Astrocyte of the spinal cord (primary cell): ENCODE measurements around the gene TSC22D2.

Source experiments
- DNase-seq: peaks from one replicate; pipeline ENCODE4 v3.0.0; 2011; ENCODE audit warnings: low read depth, low spot score
- H3K4me3 ChIP-seq: 2 replicates; pipeline ENCODE4 v1.5.1; 2011; ENCODE audit warnings: low read depth, mild to moderate bottlenecking, low read length, moderate library complexity
- in situ Hi-C: cut with HindIII; loops from 2 replicates; pipeline ENCODE4 v1.10.0; 2017; ENCODE audit warnings: low sequenced_read_pairs
- TF ChIP-seq, protein P1 (sequence below): IDR thresholded peaks from 2 replicates; pipeline ENCODE4 v1.5.1; 2012; ENCODE audit warnings: low read depth, mild to moderate bottlenecking, low read length, inconsistent platforms

The TSC22D2 gene

GRCh38 chr3:150484410-150484809 lies 76.3 kb downstream of the TSC22D2 start:
- TF ChIP-seq, protein P1, sequence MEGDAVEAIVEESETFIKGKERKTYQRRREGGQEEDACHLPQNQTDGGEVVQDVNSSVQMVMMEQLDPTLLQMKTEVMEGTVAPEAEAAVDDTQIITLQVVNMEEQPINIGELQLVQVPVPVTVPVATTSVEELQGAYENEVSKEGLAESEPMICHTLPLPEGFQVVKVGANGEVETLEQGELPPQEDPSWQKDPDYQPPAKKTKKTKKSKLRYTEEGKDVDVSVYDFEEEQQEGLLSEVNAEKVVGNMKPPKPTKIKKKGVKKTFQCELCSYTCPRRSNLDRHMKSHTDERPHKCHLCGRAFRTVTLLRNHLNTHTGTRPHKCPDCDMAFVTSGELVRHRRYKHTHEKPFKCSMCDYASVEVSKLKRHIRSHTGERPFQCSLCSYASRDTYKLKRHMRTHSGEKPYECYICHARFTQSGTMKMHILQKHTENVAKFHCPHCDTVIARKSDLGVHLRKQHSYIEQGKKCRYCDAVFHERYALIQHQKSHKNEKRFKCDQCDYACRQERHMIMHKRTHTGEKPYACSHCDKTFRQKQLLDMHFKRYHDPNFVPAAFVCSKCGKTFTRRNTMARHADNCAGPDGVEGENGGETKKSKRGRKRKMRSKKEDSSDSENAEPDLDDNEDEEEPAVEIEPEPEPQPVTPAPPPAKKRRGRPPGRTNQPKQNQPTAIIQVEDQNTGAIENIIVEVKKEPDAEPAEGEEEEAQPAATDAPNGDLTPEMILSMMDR: no peak
- no peak for DNase-seq
- H3K4me3 ChIP-seq: no peak overlapping the region
- in situ Hi-C loops: no loop called here

DNA sequence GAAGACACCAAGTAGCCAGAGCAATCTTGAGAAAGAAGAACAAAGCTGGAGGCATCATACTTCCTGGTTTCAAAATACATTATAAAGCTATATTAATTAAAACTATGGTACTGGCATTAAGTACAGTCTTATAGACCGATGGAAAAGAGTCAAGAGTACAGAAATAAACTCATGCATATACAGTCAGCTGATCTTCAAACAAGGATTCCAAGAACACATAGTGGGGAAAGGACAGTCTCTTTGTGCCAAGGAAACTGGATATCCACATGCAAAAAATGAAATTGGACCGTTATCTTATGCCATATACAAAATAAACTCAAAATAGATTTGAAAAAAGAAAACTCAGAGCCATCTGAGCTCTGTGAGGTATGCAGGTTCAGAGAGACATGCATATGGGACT lies 80.8 kb downstream of the TSC22D2 start:
- no peak overlapping the region for H3K4me3 ChIP-seq
- no peak for DNase-seq
- in situ Hi-C loops: no loop called here
- TF ChIP-seq, protein P1: no peak

DNA sequence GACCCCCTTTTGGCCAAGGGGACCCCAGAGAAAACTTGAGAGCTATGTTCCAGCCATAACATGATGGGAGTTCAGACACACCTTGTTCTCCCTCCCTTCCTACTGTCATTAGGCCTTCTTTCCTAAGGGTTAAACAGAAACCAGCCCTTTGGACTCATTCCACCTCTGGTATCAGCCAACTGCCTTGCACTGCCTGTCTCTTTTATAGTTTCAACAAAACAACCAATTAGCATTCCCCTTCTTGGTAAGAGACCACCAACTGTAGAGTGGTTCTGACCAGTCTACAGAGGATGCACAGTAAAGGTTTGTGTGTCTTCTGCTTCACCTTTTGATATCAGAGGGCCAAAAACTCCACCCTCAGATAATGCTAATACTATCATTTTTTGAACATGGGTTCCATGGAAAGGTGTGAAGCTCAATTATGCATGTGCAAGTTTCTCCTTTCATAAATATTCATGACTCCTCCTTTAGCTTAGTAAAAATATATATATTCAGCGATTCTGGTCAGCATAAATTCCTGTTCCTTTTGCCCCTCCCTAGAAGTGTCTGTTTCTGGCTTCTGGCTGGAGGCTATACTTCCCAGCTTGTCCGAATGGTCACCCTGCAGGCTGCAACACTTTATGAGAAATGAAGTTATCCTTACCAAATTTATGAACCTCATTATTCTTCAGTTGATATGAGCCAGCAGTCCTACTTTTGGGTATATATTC lies 82.3 kb downstream of the TSC22D2 start:
- in situ Hi-C loops: no loop called here
- TF ChIP-seq, protein P1: no peak
- no peak overlapping the region for H3K4me3 ChIP-seq
- DNase-seq: no peak

GRCh38 chr3:150494411-150494977 lies 86.4 kb downstream of the TSC22D2 start:
- DNase-seq: no peak
- H3K4me3 ChIP-seq: no peak overlapping the region
- in situ Hi-C loops: no loop called here
- TF ChIP-seq, protein P1: no peak

GRCh38 chr3:150495149-150495548 lies 87.1 kb downstream of the TSC22D2 start:
- TF ChIP-seq, protein P1: no peak
- H3K4me3 ChIP-seq: no peak overlapping the region
- in situ Hi-C loops: no loop called here
- DNase-seq: no peak

DNA sequence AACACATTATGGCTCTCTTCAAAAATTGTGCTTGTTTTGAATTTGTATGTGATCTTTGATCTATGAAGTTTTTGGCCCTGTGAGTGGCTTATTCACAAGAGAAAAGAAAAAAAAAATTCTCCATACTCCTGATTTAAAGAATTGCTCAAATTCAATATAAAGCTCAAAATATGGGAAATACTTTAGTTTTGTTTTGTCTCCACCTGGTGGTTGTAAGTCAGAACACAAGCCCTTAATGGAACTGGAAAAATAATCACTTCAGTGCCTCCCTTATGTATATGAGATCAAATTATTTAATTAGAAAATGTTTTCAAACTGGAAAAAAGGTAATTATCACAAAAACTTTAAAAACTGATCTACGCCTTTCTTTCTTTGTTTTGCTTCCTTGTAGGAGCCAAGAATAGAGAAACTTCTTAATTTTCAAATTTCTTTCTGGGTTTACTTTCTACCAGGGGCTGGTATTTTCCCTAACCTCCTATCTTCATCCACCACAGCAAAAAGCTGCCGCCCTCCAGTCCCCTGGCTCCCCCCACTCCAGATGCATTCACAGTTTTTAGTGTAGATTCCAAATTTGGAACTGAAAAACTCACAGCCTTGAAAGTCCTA lies 87.6 kb downstream of the TSC22D2 start:
- DNase-seq: peak; percentile 66
- in situ Hi-C loops: no loop called here
- no peak overlapping the region for H3K4me3 ChIP-seq
- TF ChIP-seq, protein P1: peak; percentile 65
